Measurements from ENCODE around the gene SRGAP2B.
"Not testable (repeated sequence)": the region's sequence is repeated elsewhere in the genome, so short reads cannot be mapped to it uniquely, and the experiment has no call there.

DNA sequence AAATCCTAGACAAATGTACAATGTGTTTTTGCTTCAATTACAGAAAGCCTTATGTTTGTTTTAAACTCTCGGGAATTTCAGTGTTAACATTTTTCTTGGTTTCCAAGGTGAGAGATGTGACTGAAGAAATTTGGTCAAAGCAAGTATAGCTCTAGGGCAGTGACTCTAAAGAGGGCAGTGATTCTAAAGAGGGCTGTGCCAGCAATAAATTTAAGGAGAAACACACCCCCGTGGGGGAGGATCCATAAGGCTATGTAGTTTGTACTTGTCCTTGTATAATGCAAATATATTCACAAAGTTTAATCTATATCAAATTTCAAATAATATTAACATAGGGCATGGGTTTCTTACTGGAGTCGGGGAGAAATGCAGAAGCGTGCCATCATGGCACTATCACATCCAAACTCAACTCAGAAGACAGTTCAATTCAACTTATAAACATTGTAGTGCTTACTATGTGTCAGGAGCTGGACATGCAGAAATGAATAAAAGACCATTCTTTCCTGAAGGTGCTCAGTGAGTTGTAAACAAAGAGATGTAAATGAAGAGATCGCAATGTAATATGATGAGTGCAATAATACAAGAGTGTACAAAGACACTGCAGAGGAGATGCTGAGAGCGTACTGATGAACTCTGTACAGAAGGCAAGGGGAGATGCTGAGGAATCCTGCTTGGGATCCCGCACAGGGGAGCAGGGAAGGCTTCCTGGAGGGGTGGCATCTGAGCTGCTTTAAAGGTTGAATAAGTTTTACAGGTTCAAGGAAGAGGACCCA, 12.5 kb downstream of the SRGAP2B start:
- TF ChIP-seq, protein P1, sequence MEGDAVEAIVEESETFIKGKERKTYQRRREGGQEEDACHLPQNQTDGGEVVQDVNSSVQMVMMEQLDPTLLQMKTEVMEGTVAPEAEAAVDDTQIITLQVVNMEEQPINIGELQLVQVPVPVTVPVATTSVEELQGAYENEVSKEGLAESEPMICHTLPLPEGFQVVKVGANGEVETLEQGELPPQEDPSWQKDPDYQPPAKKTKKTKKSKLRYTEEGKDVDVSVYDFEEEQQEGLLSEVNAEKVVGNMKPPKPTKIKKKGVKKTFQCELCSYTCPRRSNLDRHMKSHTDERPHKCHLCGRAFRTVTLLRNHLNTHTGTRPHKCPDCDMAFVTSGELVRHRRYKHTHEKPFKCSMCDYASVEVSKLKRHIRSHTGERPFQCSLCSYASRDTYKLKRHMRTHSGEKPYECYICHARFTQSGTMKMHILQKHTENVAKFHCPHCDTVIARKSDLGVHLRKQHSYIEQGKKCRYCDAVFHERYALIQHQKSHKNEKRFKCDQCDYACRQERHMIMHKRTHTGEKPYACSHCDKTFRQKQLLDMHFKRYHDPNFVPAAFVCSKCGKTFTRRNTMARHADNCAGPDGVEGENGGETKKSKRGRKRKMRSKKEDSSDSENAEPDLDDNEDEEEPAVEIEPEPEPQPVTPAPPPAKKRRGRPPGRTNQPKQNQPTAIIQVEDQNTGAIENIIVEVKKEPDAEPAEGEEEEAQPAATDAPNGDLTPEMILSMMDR (IDR thresholded peaks at IDR 0.05; ENCODE audit: borderline replicate concordance, extremely low read depth, low read length, poor library complexity, severe bottlenecking) = not testable (repeated sequence)
- not testable (repeated sequence) for TF ChIP-seq EZH2 (IDR thresholded peaks at IDR 0.05; ENCODE audit: borderline replicate concordance, low read depth, low read length, severe bottlenecking)
